GM12878 (cell line): ENCODE results near the gene ALDH1L2. TPM values are rescaled to one million over a fixed set of nuclear protein-coding genes. Genes with fewer than 3 reads are reported as not detected.

ENCODE experiments used
- ATAC-seq: fragments of 200-7000 bp; cut with Tn5 transposase; 3 replicates; pipeline ENCODE4 v1.9.1; 2020; ENCODE audit warnings: mild to moderate bottlenecking, moderate library complexity
- BruUV-seq: library from RNA; stranded (reverse); fragments of 400-500 nt; replicated peaks from 2 replicates; lab custom pipeline; 2021; lab: Mats Ljungman, UMichigan
- CTCF ChIA-PET: fragments of 300-600 bp; sonication (Branson Sonifier 250); formaldehyde crosslinking; extraction: SDS; loops from one replicate; lab custom pipeline; 2021; ENCODE audit warnings: inconsistent platforms; lab: Yijun Ruan, JAX
- POLR2A ChIA-PET: fragments of 350-600 bp; formaldehyde crosslinking; extraction: SDS; loops from one replicate; lab custom pipeline; 2021; ENCODE audit warnings: inconsistent platforms; lab: Charles Lee
- RAD21 ChIA-PET: fragments of 300-600 bp; sonication (Branson Sonifier 250); formaldehyde crosslinking; loops from one replicate; lab custom pipeline; 2023; ENCODE audit warnings: antibody characterized with exemption; ENCODE audit not compliant: unreplicated experiment; lab: Charles Lee
- SMC1A ChIA-PET: fragments of 300-600 bp; sonication (Branson Sonifier 250); formaldehyde crosslinking; loops from one replicate; lab custom pipeline; 2023; ENCODE audit not compliant: unreplicated experiment, uncharacterized antibody; lab: Charles Lee
- DNase-seq: peaks from one replicate; pipeline ENCODE4 v3.0.0-alpha.2; 2011; ENCODE audit warnings: low read depth, low spot score
- FAIRE-seq: peaks from 3 replicates; lab custom pipeline; 2011; peaks lifted over from hg19 to GRCh38; lab: Jason Lieb, UNC
- H2AFZ ChIP-seq: 2 replicates; pipeline ENCODE4 v1.6.0; 2011; ENCODE audit warnings: low read depth, low read length, control low read depth; ENCODE audit not compliant: control insufficient read depth
- H3K27ac ChIP-seq: 2 replicates; pipeline ENCODE4 v1.5.1; 2011; ENCODE audit warnings: control low read depth; ENCODE audit not compliant: control insufficient read depth, insufficient read depth
- H3K27me3 ChIP-seq, 2 experiments: replicated peaks in 1 of 2; 2 replicates each; pipeline versions ENCODE4 v1.6.0 to v1.6.1; 2011; ENCODE audit warnings: low read length in 1 of 2; ENCODE audit not compliant: control insufficient read depth in 2 of 2, insufficient read depth in 2 of 2
- H3K36me3 ChIP-seq, 2 experiments: 2 replicates each; pipeline ENCODE4 v1.5.1; 2011; ENCODE audit warnings: low read length in 1 of 2; ENCODE audit not compliant: control insufficient read depth in 2 of 2, insufficient read depth in 2 of 2
- H3K4me1 ChIP-seq: 2 replicates; pipeline ENCODE4 v1.6.1; 2011; ENCODE audit warnings: mild to moderate bottlenecking, low read length, moderate library complexity, mixed read lengths; ENCODE audit not compliant: control insufficient read depth, insufficient read depth
- H3K4me2 ChIP-seq: 2 replicates; pipeline ENCODE4 v1.6.0; 2011; ENCODE audit warnings: control low read depth; ENCODE audit not compliant: control insufficient read depth, insufficient read depth
- H3K4me3 ChIP-seq: fragments of 200-600 bp; sonication (generic); 2 replicates; pipeline ENCODE4 v1.5.1; 2016
- H3K79me2 ChIP-seq: 2 replicates; pipeline ENCODE4 v1.6.0; 2011; ENCODE audit warnings: low read length; ENCODE audit not compliant: control insufficient read depth, insufficient read depth
- H3K9ac ChIP-seq: 2 replicates; pipeline ENCODE4 v1.8.0; 2011; ENCODE audit warnings: low read length, control low read depth, mixed read lengths; ENCODE audit not compliant: control insufficient read depth, insufficient read depth
- H3K9me3 ChIP-seq: replicated peaks from 3 replicates; pipeline ENCODE4 v1.5.1; 2011; ENCODE audit warnings: mild to moderate bottlenecking, low read length; ENCODE audit not compliant: control insufficient read depth, insufficient read depth
- H4K20me1 ChIP-seq: 2 replicates; pipeline ENCODE4 v1.6.0; 2011; ENCODE audit not compliant: control insufficient read depth, insufficient read depth
- CHD2 ChIP-seq: IDR thresholded peaks from 2 replicates; pipeline ENCODE4 v1.6.1; 2011; ENCODE audit warnings: low read depth, low read length, improper control_type of control experiment, borderline replicate concordance
- FOS ChIP-seq: IDR thresholded peaks from 3 replicates; pipeline ENCODE4 v1.6.1; 2011; ENCODE audit warnings: borderline replicate concordance; ENCODE audit not compliant: insufficient read length; ENCODE audit errors: extremely low read depth
- MYC ChIP-seq: IDR thresholded peaks from 2 replicates; pipeline ENCODE4 v1.6.1; 2011; ENCODE audit warnings: mild to moderate bottlenecking, low read length, moderate library complexity, inconsistent platforms; ENCODE audit not compliant: insufficient read depth, insufficient replicate concordance, insufficient read length, severe bottlenecking
- NBN ChIP-seq: fragments of 450-650 bp; IDR thresholded peaks from 2 replicates; pipeline ENCODE4 v1.6.1; 2016
- NR2C1 ChIP-seq: fragments of 450-650 bp; IDR thresholded peaks from 2 replicates; pipeline ENCODE4 v1.6.1; 2017; ENCODE audit warnings: antibody characterized with exemption, mild to moderate bottlenecking, moderate library complexity
- SMAD1 ChIP-seq: fragments of 450-650 bp; IDR thresholded peaks from 2 replicates; pipeline ENCODE4 v1.6.1; 2018; ENCODE audit warnings: mild to moderate bottlenecking, low read depth; ENCODE audit not compliant: partially characterized antibody
- TCF3 ChIP-seq: IDR thresholded peaks from 2 replicates; pipeline ENCODE4 v1.6.1; 2012; ENCODE audit warnings: low read depth, mild to moderate bottlenecking, low read length, borderline replicate concordance; ENCODE audit not compliant: insufficient read depth
- WGBS: methylation state at CpG from one replicate; pipeline ENCODE4 v1.1.6; 2016; ENCODE audit warnings: low lambda C conversion rate; ENCODE audit not compliant: insufficient replicate concordance, insufficient coverage; ENCODE audit errors: missing lambda C conversion rate; 5-methylcytosine and 5-hydroxymethylcytosine counted together
- in situ Hi-C: fragments of 300-500 bp; cut with MboI; formaldehyde crosslinking; loops from 9 replicates; pipeline ENCODE4 v1.14.3; 2018; ENCODE audit warnings: mixed read lengths
- intact Hi-C: fragments of 100-400 bp; cut with micrococcal nuclease; formaldehyde crosslinking; loops from one replicate; pipeline ENCODE4 v1.14.2; 2022; ENCODE audit not compliant: unreplicated experiment
- polyA plus RNA-seq, 11 experiments: library from polyadenylated mRNA; depleted of rRNA in 4 of 11; unstranded in 6 of 11; stranded (reverse) in 5 of 11; fragments of >200 nt; fragmentation: Nextera tagmentation in 4 of 11; fragmentation: Illumina TruSeq in 1 of 11; extraction: Ambion mirVana in 4 of 11; extraction: Trizol in 1 of 11; gene quantifications; 1 replicate in 1 of 11; 2 replicates in 10 of 11; pipeline versions ENCODE4 v1.2.1 to v1.2.3, GENCODE V29; 2011 to 2016; ENCODE audit warnings: inconsistent platforms in 2 of 11, missing spikeins in 2 of 11, low read depth in 1 of 11
- total RNA-seq, 4 experiments: library from RNA; depleted of rRNA in 3 of 4; stranded (reverse); fragments of >200 nt in 3 of 4; fragmentation: Illumina TruSeq in 1 of 4; extraction: Trizol in 1 of 4; gene quantifications; 2 replicates each; pipeline versions ENCODE4 v1.2.1 to v1.2.3, GENCODE V29; 2013 to 2021
- TF ChIP-seq, protein P1 (sequence below): fragments of 450-650 bp; conservative IDR thresholded peaks from 2 replicates; pipeline ENCODE4 v1.6.1; 2017; ENCODE audit warnings: mild to moderate bottlenecking, moderate library complexity
- TF ChIP-seq, protein P2 (sequence below): fragments of 450-650 bp; IDR thresholded peaks from 2 replicates; pipeline ENCODE4 v1.6.1; 2017; ENCODE audit warnings: mild to moderate bottlenecking
- TF ChIP-seq, protein P3 (sequence below), 3 experiments: IDR thresholded peaks in 2 of 3; conservative IDR thresholded peaks in 1 of 3; 2 replicates each; pipeline ENCODE4 v1.5.1; 2011; ENCODE audit warnings: low read depth in 3 of 3, low read length in 3 of 3, mild to moderate bottlenecking in 3 of 3, control low read depth in 2 of 3, moderate library complexity in 2 of 3, inconsistent platforms in 1 of 3, mixed read lengths in 1 of 3; ENCODE audit not compliant: control insufficient read depth in 2 of 3, insufficient read depth in 1 of 3; ENCODE audit errors: extremely low read depth in 1 of 3
- TF ChIP-seq, protein P4 (sequence below): fragments of 450-650 bp; IDR thresholded peaks from 2 replicates; pipeline ENCODE4 v1.6.1; 2016; ENCODE audit warnings: mild to moderate bottlenecking

The ALDH1L2 gene
- total and polyA plus RNA-seq, 10 of the 15 experiments (the other 5 are each of a cell fraction or from before 2014, with no cell fraction given) = 0.15 to 13.7 (median 8.5) TPM

DNA sequence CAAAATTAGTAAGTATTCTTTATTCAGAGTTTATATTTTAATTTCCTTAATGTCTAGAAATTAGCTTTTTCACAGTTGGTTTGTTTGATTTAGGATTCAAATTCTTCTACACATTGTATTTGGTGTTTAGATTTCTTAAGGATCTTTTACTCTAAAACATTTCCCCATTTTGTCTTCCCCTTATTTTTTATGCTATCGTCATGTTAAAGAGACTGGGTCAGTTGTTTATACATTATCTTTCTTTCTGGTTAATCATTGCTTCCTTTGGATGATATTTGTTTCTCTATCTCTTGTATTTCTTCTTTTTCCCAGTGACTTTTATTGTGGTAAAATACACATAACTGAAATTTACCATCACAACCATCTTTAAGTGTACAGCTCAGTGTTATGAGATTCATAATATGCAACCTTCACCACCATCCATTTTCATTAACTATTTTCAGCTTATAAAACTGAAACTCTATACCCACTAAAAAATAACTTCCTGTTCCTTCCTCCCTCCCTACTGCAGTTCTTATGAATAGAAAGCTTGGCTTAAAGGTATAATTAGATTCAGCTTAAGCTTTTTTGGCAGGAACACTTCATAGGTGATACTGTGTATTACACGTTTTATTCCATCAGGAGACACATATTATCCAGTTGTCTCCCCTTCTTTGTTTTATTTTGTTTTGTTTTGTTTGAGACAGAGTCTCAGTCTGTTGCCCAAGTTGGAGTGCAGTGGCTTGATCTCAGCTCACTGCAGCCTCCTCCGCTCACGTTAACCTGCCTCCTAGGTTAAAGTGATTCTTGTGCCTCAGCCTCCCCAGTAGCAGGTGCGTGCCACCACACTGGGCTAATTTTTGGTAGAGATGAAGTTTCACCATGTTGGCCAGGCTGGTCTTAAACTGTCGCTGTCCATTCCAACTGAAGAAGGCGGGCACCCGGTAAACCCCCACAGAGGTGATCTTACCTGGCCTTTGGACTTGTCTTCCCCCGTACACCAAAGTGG lies 53.1 kb downstream of the ALDH1L2 start (continued):
- TF ChIP-seq, protein P1, sequence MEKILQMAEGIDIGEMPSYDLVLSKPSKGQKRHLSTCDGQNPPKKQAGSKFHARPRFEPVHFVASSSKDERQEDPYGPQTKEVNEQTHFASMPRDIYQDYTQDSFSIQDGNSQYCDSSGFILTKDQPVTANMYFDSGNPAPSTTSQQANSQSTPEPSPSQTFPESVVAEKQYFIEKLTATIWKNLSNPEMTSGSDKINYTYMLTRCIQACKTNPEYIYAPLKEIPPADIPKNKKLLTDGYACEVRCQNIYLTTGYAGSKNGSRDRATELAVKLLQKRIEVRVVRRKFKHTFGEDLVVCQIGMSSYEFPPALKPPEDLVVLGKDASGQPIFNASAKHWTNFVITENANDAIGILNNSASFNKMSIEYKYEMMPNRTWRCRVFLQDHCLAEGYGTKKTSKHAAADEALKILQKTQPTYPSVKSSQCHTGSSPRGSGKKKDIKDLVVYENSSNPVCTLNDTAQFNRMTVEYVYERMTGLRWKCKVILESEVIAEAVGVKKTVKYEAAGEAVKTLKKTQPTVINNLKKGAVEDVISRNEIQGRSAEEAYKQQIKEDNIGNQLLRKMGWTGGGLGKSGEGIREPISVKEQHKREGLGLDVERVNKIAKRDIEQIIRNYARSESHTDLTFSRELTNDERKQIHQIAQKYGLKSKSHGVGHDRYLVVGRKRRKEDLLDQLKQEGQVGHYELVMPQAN = no peak
- TF ChIP-seq FOS (no peak), TCF3 (no peak), NBN (no peak), SMAD1 (no peak)

DNA sequence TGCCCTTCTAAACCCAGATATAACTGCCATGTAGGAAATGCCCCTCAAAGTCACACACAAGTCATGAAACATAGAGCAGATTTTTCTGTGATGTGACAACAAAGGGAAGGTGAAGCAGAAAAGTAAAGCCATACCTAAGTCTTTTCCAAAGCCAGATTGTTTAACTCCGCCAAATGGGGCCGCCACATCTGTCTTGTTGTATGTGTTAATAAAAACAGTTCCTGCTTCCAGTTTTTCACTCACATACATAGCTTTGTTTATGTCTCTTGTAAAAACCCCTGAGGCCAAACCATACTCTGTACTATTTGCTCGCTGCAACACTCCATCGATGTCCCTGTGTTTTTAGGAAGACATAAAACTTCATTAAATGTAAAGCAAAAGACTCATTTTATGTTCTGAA lies 57.8 kb downstream of the ALDH1L2 start:
- RAD21 ChIA-PET = interaction anchor here (0.7 to 1.4 kb wide), 3 partner anchors 24 to 645 kb away, joined by 3 to 5 read pairs (median 3); no protein-coding TSS in a partner anchor
- FAIRE-seq (no peak), DNase-seq (no peak), ATAC-seq (no peak)
- in situ Hi-C loops (no loop called here), intact Hi-C loops (no loop called here)
- CTCF ChIA-PET = no interaction called here
- H3K4me1 ChIP-seq = peaks cover 3% of the 10 kb centered on the region
- no peaks in the 10 kb centered on the region for H3K79me2 ChIP-seq
- H3K27ac ChIP-seq = no peak overlapping the region
- H4K20me1 ChIP-seq = no peaks in the 10 kb centered on the region
- no peaks in the 10 kb centered on the region for H3K27me3 ChIP-seq
- H3K36me3 ChIP-seq = no peaks in the 10 kb centered on the region; a peak in 1 of 4 replicates
- no peak overlapping the region for H3K4me3 ChIP-seq
- SMC1A ChIA-PET = no interaction called here
- 98% methylated on average over 4 of the region's 4 CpGs for WGBS
- H2AFZ ChIP-seq = no peak overlapping the region
- POLR2A ChIA-PET = interaction anchor here (0.6 kb wide), 1 partner anchor 79 kb away, joined by 3 read pairs; no protein-coding TSS in a partner anchor
- H3K9me3 ChIP-seq = peaks cover under 1% of the 10 kb centered on the region; the same call in 2 of the 3 replicates
- BruUV-seq = no TSS peak
- H3K4me2 ChIP-seq = no peak overlapping the region
- H3K9ac ChIP-seq = no peak overlapping the region
- no peak for TF ChIP-seq CHD2
- TF ChIP-seq, protein P2, sequence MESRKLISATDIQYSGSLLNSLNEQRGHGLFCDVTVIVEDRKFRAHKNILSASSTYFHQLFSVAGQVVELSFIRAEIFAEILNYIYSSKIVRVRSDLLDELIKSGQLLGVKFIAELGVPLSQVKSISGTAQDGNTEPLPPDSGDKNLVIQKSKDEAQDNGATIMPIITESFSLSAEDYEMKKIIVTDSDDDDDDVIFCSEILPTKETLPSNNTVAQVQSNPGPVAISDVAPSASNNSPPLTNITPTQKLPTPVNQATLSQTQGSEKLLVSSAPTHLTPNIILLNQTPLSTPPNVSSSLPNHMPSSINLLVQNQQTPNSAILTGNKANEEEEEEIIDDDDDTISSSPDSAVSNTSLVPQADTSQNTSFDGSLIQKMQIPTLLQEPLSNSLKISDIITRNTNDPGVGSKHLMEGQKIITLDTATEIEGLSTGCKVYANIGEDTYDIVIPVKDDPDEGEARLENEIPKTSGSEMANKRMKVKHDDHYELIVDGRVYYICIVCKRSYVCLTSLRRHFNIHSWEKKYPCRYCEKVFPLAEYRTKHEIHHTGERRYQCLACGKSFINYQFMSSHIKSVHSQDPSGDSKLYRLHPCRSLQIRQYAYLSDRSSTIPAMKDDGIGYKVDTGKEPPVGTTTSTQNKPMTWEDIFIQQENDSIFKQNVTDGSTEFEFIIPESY = no peak
- TF ChIP-seq, protein P3, sequence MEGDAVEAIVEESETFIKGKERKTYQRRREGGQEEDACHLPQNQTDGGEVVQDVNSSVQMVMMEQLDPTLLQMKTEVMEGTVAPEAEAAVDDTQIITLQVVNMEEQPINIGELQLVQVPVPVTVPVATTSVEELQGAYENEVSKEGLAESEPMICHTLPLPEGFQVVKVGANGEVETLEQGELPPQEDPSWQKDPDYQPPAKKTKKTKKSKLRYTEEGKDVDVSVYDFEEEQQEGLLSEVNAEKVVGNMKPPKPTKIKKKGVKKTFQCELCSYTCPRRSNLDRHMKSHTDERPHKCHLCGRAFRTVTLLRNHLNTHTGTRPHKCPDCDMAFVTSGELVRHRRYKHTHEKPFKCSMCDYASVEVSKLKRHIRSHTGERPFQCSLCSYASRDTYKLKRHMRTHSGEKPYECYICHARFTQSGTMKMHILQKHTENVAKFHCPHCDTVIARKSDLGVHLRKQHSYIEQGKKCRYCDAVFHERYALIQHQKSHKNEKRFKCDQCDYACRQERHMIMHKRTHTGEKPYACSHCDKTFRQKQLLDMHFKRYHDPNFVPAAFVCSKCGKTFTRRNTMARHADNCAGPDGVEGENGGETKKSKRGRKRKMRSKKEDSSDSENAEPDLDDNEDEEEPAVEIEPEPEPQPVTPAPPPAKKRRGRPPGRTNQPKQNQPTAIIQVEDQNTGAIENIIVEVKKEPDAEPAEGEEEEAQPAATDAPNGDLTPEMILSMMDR (IDR thresholded peaks at IDR 0.05 in 2 of 3, conservative IDR thresholded peaks at IDR 0.05 in 1 of 3; ENCODE audit: control insufficient read depth in 2 of 3, extremely low read depth in 1 of 3, insufficient read depth in 1 of 3, low read depth in 3 of 3, low read length in 3 of 3) = no peak
- TF ChIP-seq MYC = no peak
- TF ChIP-seq, protein P4, sequence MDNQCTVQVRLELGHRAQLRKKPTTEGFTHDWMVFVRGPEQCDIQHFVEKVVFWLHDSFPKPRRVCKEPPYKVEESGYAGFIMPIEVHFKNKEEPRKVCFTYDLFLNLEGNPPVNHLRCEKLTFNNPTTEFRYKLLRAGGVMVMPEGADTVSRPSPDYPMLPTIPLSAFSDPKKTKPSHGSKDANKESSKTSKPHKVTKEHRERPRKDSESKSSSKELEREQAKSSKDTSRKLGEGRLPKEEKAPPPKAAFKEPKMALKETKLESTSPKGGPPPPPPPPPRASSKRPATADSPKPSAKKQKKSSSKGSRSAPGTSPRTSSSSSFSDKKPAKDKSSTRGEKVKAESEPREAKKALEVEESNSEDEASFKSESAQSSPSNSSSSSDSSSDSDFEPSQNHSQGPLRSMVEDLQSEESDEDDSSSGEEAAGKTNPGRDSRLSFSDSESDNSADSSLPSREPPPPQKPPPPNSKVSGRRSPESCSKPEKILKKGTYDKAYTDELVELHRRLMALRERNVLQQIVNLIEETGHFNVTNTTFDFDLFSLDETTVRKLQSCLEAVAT = no peak
- no peak for TF ChIP-seq NR2C1
